Right lobe of liver (tissue), 4 donors: ENCODE results near the gene SDF2L1.

Experiments
- CTCF ChIP-seq, 4 donors: fragments of 200-600 bp in 3 of 4; fragments of 450-650 bp in 1 of 4; IDR thresholded peaks; one replicate each; pipeline versions ENCODE4 v1.5.1 to v1.8.0; 2016 to 2022; ENCODE audit warnings: antibody characterized with exemption in 4 of 4, mild to moderate bottlenecking in 2 of 4
- POLR2A ChIP-seq: fragments of 450-650 bp; IDR thresholded peaks from one replicate; pipeline ENCODE4 v1.6.1; 2017; ENCODE audit warnings: antibody characterized with exemption, mild to moderate bottlenecking
- donor health status: DM: no; HTN: no; CAD: no.
- donor health status: DM: no; HTN: no; CAD: no.
- donor health status: DM: no; HTN: yes; CAD: no.

- TF ChIP-seq CTCF (IDR thresholded peaks at IDR 0.05) (no peak), POLR2A (no peak)
Observed at GRCh38 chr22:21682385-21683175, 40.5 kb downstream of the SDF2L1 start.
